Measurements from ENCODE around the gene GTPBP4. TPM values are rescaled to one million over a fixed set of nuclear protein-coding genes. Genes with fewer than 3 reads are reported as not detected.
"Not testable (repeated sequence)": the region's sequence is repeated elsewhere in the genome, so short reads cannot be mapped to it uniquely, and the experiment has no call there.

The GTPBP4 gene
- total RNA-seq, 1 donor from 2014 or later: 73.8 TPM

DNA sequence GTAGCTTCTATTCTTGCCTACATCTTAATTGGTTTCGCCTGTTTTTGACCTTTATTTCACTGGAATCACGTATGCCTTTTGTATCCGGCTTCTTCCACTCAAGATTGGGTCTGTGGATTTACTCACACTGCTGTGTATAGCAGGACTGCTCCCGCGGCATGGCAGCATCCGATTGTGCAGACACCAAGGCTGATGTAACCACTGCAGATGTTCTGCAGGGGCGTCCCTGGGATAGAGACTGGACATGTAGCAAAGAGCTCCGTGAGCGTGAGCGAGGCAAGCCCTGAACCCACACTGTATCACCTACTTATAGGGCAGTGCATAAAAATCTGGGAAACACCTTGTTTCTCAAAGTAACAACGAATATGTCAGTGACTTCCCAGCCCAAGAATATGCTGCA, 48.9 kb downstream of the GTPBP4 start:
- H3K4me3 Mint-ChIP-seq: no peak overlapping the region
- intact Hi-C loops (cut with micrococcal nuclease): no loop called here
- DNase-seq (no peak), ATAC-seq (ENCODE audit: low read depth) (no peak)
- ChIA-PET CTCF (no interaction called here), POLR2A (interaction anchor here (1.0 to 4.1 kb wide), 3 partner anchors 12 to 104 kb away, joined by 3 to 69 read pairs (median 15); partner anchors contain the start of genes IDI1 and WDR37)
- peaks cover 36% of the 10 kb centered on the region for H3K36me3 Mint-ChIP-seq (ENCODE audit: low read depth)
- no peak for TF ChIP-seq CTCF (IDR thresholded peaks at IDR 0.05)
- no peaks in the 10 kb centered on the region for H3K9me3 Mint-ChIP-seq
- H3K4me1 Mint-ChIP-seq: peaks cover 30% of the 10 kb centered on the region
- no peaks in the 10 kb centered on the region for H3K27me3 Mint-ChIP-seq
- H3K27ac Mint-ChIP-seq: peak overlapping the region; percentile 72

DNA sequence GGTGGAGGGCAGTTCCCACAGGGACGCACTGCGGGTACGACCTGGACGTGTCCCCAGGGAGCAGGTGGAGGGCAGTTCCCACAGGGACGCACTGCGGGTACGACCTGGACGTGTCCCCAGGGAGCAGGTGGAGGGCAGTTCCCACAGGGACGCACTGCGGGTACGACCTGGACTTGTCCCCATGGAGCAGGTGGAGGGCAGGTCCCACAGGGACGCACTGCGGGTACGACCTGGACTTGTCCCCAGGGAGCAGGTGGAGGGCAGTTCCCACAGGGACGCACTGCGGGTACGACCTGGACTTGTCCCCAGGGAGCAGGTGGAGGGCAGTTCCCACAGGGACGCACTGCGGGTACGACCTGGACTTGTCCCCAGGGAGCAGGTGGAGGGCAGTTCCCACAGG, 50.5 kb downstream of the GTPBP4 start:
- DNase-seq; intact Hi-C loops (cut with micrococcal nuclease); H3K27ac Mint-ChIP-seq; H3K9me3 Mint-ChIP-seq; H3K4me3 Mint-ChIP-seq; H3K27me3 Mint-ChIP-seq; ATAC-seq (ENCODE audit: low read depth); CTCF ChIA-PET: not testable (repeated sequence)
- POLR2A ChIA-PET: interaction anchor here (1.2 to 4.1 kb wide), 2 partner anchors 11 to 51 kb away, joined by 4 to 69 read pairs; partner anchors contain the start of genes GTPBP4 and IDI1
- Mint-ChIP-seq H3K36me3 (ENCODE audit: low read depth) (peaks cover 47% of the 10 kb centered on the region), H3K4me1 (peaks cover 40% of the 10 kb centered on the region)

DNA sequence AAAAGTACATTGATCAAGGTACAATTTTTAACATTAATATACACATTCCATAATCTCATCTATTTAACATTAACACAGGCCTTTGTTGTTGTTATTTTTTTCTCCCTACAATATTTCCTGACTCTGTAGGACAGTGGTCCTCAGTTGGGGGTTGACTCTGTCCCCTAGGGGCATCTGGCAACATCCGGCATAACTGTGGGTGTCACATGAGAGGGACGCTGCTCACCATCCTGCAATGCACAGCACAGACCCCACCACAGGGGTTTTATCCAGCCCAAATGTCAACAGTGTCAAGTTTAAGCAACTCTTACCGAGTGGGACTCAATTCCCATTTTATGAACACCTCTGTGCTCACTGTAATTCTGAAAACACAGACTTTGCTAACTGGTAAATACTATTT, 51.9 kb downstream of the GTPBP4 start:
- CTCF ChIA-PET: no interaction called here
- POLR2A ChIA-PET: no interaction called here
- H3K27me3 Mint-ChIP-seq: no peaks in the 10 kb centered on the region
- DNase-seq (no peak), ATAC-seq (ENCODE audit: low read depth) (no peak)
- no peak for TF ChIP-seq CTCF (IDR thresholded peaks at IDR 0.05)
- no peak overlapping the region for H3K27ac Mint-ChIP-seq
- H3K36me3 Mint-ChIP-seq (ENCODE audit: low read depth): peaks cover 58% of the 10 kb centered on the region
- peaks cover 53% of the 10 kb centered on the region for H3K4me1 Mint-ChIP-seq
- H3K9me3 Mint-ChIP-seq: no peaks in the 10 kb centered on the region
- intact Hi-C loops (cut with micrococcal nuclease): loop anchor here (10.0 kb wide), 1 partner anchor 415 kb away; no protein-coding TSS in a partner anchor
- no peak overlapping the region for H3K4me3 Mint-ChIP-seq

- Mint-ChIP-seq H3K36me3 (ENCODE audit: low read depth) (peaks cover 67% of the 10 kb centered on the region), H3K27ac (no peak overlapping the region), H3K27me3 (no peaks in the 10 kb centered on the region), H3K4me1 (peaks cover 53% of the 10 kb centered on the region), H3K4me3 (no peak overlapping the region), H3K9me3 (no peaks in the 10 kb centered on the region)
- no peak for TF ChIP-seq CTCF (IDR thresholded peaks at IDR 0.05)
- intact Hi-C loops (cut with micrococcal nuclease): loop anchor here (10.0 kb wide), 1 partner anchor 413 kb away; no protein-coding TSS in a partner anchor
- CTCF ChIA-PET: no interaction called here
- POLR2A ChIA-PET: interaction anchor here (0.6 kb wide), 1 partner anchor 14 kb away, joined by 3 read pairs; the partner anchor contains the start of gene WDR37
- DNase-seq (no peak), ATAC-seq (ENCODE audit: low read depth) (no peak)
Measured at GRCh38 chr10:1041514-1041913, 53.3 kb downstream of the GTPBP4 start.

DNA sequence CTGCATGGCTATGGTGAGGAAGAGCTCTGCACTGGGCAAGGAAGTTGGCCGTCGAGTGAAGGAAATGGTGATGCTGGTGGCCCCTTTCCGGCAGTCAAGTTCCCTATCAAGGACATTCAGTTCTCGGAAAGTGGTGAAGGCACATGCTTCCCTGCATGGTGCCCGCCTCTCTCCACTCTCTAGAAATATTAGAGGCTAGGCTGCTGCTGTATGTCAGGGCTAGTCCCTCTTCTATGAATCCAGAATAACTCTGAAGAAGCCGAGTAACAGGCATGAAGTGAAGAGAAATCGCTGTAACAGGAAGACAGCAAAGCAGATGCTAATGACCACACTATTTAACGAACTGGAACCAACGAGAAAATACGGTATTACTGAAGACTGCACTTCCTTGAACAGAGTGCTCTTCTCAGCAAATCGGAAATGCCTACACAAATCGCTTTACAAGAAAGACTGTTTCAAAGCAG, 55.3 kb downstream of the GTPBP4 start:
- Mint-ChIP-seq H3K36me3 (ENCODE audit: low read depth) (peaks cover 58% of the 10 kb centered on the region), H3K9me3 (no peaks in the 10 kb centered on the region), H3K4me3 (peak overlapping the region; percentile 84), H3K4me1 (peaks cover 48% of the 10 kb centered on the region), H3K27me3 (no peaks in the 10 kb centered on the region), H3K27ac (peak overlapping the region; percentile 97)
- CTCF ChIA-PET: no interaction called here
- DNase-seq: peak; percentile 25
- TF ChIP-seq CTCF (IDR thresholded peaks at IDR 0.05): no peak
- ATAC-seq (ENCODE audit: low read depth): peak; percentile 66
- intact Hi-C loops (cut with micrococcal nuclease): loop anchor here (2.0 to 10.0 kb wide), 2 partner anchors 13 to 411 kb away; partner anchors contain the start of gene WDR37
- POLR2A ChIA-PET: interaction anchor here (1.6 to 3.3 kb wide), 3 partner anchors 12 to 112 kb away, joined by 4 to 17 read pairs (median 10); partner anchors contain the start of genes GTPBP4, LARP4B and WDR37
